Stimulated activated CD4-positive, alpha-beta T cell treated with anti-CD3 and anti-CD28 coated beads, Interleukin-12 subunit alpha, Interleukin-12 subunit beta, amount 100 ng/mL, for 4 hours (primary cell): ENCODE results near the gene CKMT1A.
A peak's percentile ranks its signal among the peaks of the same experiment; 100 is the strongest.
"Not testable (repeated sequence)": the region's sequence is repeated elsewhere in the genome, so short reads cannot be mapped to it uniquely, and the experiment has no call there.

ENCODE experiments used
- DNase-seq: peaks from one replicate; pipeline ENCODE4 v3.0.0-alpha.2; 2020

CKMT1A gene

GRCh38 chr15:43693148-43694022 is at the start of gene CKMT1A:
CKMT1A (plus strand) TSS chr15:43693859; CDS start chr15:43694051, 192 bp downstream.
- DNase-seq, result not testable (repeated sequence)

DNA sequence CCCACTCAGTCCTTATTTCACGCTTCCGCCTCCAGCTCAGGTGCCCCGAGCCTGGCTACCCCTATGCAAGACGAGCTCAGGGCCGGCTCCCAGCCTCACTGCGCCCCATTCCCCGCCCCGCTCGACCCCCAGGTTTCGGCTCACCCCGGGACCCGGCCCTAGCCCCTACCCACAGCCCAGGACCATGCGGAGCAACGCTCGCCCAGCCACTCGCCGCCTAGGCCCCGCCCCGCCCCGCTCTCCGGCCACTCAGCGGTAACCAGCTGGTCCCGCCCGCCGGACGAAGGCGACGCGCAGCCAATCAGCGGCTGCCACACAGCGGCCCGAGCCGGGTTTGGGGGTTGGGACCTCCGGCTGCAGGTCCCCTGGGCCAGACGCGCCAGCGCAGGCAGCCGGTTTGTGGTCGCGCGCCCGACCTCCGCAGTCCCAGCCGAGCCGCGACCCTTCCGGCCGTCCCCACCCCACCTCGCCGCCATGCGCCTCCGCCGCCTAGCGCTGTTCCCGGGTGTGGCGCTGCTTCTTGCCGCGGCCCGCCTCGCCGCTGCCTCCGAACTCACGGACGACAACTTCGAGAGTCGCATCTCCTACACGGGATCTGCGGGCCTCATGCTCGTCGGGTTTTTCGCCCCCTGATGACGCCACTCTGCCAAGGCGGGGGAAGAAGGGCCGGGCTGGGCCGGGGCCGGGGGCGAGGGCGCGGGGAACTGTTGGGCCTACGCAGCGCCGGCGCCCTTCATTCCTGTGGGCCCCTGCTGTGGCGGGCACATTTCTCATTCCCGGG is 44.8 kb upstream of the CKMT1A start, which contains the start of gene CATSPER2:
Gene CATSPER2, minus strand, starts transcription at position 196 of the 781 bp plus-strand sequence. CDS start 783 bp downstream, outside the sequence.
- no peak for DNase-seq

DNA sequence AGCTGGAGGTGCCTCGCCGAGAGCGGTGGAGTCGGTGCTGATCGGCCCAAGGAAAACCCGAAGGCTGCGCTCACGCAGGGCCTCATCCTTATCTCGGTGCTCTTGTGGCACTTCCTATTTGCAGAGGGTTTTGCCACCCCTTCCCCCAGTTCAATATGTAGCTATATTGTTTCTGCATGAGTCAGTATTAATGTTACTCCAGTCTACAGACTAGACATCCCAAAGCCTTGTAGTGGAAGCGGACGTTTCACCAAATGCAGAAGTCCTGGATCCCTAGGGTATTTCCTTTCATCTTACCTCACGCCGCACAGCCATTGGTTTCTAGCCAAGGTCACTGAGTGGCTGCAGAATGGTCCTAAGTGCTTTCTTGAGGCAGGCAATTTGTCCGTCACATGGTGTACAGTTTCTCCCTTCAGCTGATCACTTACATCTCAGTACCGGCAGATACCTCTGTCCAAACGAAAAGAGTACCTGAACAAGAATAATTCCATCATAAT is 44.2 kb upstream of the CKMT1A start:
- DNase-seq, result not testable (repeated sequence)

DNA sequence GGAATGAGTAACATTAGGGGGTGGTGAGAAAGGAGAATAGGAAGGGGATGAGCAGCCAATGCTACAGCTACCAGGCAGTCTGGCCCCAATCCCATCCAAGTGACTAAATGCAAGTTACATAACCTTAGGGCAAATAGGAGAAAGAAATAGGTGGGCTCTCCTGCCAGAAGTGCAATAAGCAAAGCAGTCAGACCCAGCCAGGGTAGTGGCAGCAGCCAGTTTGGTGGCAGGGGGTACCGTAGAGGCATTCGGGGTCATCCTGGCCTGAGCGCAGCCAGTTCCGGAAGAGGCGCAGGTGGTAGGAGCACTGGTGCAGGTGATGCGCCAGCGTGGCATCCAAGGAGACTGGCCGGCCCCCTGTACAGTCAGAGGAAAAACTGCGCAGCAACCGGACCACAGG is 33.9 kb upstream of the CKMT1A start:
- not testable (repeated sequence) for DNase-seq

GRCh38 chr15:43662293-43662692 is 31.4 kb upstream of the CKMT1A start:
- DNase-seq, result not testable (repeated sequence)

DNA sequence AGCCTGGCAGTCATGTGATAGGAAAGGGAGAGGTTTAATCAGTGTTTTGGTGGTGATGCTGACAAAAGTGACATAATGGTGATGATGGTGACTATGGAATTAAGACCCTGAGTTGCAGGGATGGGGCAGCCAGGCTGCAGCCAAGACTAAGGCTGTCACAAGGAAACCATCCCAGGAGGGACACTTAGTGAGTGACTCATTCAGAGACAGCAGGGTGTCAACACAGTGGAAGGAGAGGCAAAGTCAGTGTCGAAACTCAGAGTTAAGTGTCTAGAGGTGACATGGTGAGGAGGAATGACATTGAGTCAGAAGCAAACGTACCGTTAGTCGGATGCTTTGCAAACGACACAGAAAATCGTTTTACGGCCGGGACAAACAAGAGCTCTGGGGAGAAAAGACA is 30.3 kb upstream of the CKMT1A start:
- not testable (repeated sequence) for DNase-seq

GRCh38 chr15:43666177-43666576 is 27.5 kb upstream of the CKMT1A start:
- not testable (repeated sequence) for DNase-seq

GRCh38 chr15:43674175-43674574 is 19.5 kb upstream of the CKMT1A start:
- not testable (repeated sequence) for DNase-seq

DNA sequence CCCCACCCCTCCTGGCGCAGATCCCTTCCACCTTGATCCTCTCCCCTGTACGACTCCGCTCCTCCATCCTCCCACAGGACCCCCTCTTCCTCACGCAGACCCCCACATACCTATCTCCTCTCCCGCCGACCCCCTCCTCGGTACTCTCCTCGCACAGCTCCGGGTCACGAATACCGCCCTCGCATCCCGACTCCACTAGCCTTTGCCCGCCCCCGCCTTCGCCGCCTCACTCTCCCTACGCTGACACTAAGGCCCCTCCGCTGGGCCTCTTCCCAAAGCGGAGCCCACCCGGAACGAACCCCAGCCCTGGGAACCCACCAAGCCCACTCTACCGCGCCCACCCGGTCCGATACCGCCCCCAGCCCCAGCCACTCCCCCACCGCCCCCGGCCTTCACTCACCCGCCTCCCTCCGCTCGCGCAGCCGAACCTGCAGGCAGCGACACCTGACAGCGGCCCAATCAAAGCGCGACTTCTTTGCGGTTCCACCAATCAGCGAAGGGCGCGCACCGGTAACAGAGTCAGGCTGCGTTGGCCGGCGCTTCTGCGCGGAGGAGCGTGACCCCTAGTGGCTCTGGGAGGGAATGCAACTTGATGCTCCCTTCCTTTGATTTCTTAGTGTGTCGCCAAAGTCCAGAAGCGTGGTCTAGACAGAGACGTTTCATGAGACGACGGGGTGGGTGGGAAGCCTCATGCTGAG is 3.9 kb upstream of the CKMT1A start:
- not testable (repeated sequence) for DNase-seq

GRCh38 chr15:43692679-43693078 is 980 bp upstream of the CKMT1A start:
- not testable (repeated sequence) for DNase-seq

DNA sequence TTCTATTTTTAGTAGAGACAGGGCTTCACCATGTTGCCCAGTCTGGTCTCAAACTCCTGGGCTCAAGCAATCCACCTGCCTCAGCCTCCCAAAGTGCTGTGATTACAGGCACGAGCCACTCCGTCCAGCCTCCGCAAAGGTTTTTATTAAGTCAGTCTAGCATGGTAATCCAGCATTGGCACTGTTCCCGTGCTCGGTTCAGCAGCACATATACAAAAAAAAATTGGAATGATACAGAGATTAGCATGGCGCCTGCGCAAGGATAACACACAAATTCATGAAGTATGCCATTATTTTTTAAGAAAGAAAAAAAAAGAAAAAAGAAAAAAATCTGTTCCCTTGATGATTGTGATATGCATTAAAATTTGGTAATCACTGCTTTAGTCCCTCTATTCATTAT is 8.5 kb downstream of the CKMT1A start:
- no peak for DNase-seq

GRCh38 chr15:43702701-43703424 is 9.2 kb downstream of the CKMT1A start:
- DNase-seq, result no peak

DNA sequence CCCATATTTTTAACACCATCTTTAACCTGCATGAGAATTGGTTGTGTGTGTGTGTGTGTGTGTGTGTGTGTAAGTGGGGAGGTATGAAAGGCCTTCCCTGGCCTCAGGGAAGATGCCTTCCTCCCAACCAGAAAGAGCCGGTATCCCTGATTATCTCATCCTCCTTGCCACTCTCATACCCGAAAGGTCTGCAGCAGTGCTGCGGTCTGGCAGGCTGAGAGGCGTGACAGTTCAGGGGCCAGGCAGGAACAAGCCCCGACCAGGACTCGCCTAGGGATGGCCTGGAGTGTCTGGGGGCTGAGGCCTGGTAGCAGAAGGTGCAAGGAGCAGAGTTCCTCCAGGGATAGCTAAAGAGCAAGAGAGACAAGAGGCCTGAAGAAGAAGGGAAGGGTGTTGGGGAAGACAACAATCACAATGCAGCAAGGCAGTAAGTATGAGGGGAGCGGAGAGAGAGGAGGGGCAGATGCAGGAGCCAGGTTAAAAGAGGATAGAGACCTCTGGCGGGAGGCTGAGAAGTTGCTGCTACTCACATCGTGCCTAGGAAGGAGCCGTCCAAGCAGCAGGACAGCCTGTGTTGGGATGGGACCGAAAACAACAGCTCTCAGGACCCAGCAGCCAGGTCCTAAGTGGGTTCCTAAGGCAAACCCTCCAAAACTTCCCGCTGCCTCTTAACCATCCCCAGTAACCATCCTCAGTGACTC is 16.9 kb downstream of the CKMT1A start:
- DNase-seq, result not testable (repeated sequence)

DNA sequence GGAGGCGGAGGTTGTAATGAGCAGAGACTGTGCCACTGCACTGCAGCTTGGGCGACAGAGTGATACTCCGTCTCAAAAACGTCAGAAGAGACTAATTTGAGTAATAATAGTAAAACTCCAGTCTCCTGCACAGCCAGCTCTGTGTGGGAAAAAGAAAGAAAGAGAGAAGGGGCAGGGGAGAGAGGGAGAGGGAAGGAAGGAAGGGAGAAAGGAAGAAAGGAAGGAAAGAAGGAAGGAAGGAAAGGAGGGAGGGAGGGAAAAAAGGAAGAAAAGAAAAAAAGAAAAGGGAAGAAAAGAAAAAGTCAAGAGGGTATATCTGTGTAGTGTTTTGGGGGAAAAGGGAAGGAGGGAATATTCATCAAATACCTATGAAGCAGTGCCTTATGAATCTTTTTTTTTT is 29.5 kb downstream of the CKMT1A start:
- no peak for DNase-seq

- not testable (repeated sequence) for DNase-seq
Measured at GRCh38 chr15:43726306-43726705, 32.6 kb downstream of the CKMT1A start.

GRCh38 chr15:43728053-43728725 is 34.5 kb downstream of the CKMT1A start:
- not testable (repeated sequence) for DNase-seq

DNA sequence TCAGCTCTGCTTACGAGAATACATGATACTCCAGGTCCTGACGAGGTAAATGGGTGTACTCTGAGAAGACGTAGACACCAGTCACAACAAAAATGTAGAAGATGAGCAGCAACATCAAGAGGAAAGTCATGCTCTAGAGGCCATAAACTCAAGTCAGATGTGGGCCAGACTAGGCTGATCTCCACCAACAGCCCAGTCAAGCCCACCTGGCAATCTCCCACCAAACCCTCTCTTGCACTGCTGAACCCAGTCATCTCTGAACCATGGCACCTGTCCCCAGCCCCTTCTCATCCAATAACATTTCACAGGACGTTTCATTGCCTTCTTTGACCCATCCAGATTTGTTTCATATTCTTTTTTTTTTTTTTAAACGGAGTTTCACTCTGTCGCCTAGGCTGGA is 41.8 kb downstream of the CKMT1A start:
- no peak for DNase-seq

- DNase-seq, result peak; percentile 87
Measured at GRCh38 chr15:43746245-43746902, 52.7 kb downstream of the CKMT1A start, which contains the start of gene PDIA3. PDIA3 (plus strand) TSS chr15:43746438; CDS start chr15:43746540, 102 bp downstream.

- not testable (repeated sequence) for DNase-seq
Measured at GRCh38 chr15:43746903-43747309, 53.2 kb downstream of the CKMT1A start.

DNA sequence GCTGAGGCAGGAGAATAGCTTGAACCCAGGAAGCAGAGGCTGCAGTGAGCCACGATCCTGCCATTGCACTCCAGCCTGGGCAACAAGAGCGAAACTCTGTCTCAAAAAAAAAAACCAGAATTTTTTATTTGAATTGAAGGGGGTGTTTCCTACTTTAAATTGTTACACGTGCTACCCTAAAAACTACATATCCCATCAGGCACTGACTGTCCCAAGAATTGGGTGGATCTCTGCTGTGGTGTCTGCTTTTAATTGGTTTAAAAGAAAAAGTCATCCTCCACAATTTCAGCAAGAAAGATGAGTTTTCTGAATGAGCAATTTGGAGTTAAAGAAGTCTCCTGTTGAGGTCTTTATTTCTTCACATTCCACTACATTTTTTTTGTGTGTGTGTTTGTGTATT is 54.7 kb downstream of the CKMT1A start:
- no peak for DNase-seq
